HG03571 (cell line): ENCODE measurements around the gene UBASH3B.

Source experiments
- ATAC-seq: cut with Tn5 transposase; IDR thresholded peaks from one replicate; pipeline ENCODE4 v1.9.1; 2021; ENCODE audit not compliant: unreplicated experiment

Gene UBASH3B

GRCh38 chr11:122781378-122782195, 126.1 kb downstream of the UBASH3B start:
- no peak for ATAC-seq

DNA sequence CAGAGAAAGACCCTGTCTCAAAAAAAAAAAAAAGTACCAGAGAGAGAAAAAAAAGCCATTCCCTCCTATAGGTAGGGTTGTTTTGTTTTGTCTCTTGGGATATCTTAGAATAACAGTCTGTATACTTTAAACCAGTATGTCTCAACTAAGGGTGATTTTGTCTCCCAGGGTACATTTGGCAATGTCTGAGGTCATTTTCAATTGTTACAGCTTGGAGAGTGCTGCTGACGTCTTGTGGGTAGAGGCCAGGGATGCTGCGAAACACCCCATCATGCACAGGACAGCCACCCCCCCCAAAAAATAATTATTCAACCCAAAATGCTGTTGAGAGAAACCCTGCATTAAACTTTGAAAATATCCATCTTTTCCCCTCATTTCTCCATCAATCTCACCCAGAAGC, 126.7 kb downstream of the UBASH3B start:
- no peak for ATAC-seq

- no peak for ATAC-seq
These were observed 128.9 kb downstream of the UBASH3B start for GRCh38 chr11:122784325-122784955.

DNA sequence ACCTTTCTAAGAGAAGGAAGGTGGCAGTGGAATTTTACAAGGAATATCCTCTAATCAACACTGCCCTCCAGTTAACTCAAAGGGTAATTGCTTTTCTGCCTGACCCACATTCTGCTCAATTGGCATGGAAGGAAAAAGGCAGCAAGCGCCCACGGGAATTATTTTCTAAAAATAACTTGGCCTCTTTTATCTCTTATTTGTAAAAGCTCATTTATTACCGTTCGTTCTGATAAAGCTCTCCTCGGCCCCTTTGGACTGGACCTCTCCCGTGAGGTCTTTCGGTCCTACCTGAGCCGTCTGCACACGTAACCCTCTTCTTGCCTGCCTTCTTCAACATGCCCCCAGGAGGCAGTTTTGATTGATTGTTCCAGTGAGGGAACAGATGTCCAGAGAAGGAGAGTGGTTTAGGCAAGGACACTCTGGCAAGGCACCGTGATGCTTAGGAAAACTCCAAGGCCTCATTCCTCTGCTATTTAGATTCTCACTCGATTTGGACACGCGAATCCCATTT, 129.6 kb downstream of the UBASH3B start:
- ATAC-seq, result no peak

- no peak for ATAC-seq
These were observed 131.4 kb downstream of the UBASH3B start for GRCh38 chr11:122786896-122787295.

GRCh38 chr11:122788781-122789535, 133.4 kb downstream of the UBASH3B start:
- no peak for ATAC-seq

DNA sequence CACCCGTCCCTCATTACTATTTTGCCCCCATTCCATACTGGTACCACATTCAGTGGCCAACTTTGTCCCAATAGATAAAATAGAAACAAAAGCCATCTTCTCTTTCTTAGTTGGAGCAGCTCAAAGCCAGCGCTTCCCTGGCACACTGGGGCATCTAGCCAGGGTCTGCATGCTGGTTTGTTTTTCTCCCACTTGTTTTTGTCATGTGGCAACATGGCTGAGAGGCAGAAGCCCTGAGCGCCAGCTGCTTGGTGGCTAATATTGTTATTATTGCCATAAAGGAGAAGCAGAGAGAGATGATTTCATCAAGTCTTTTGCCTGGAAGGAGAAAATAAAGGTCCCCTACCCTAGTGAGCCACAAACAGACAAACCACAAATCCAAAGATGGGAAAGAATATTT, 134.4 kb downstream of the UBASH3B start:
- no peak for ATAC-seq

GRCh38 chr11:122791411-122791810, 135.9 kb downstream of the UBASH3B start:
- ATAC-seq, result no peak

- ATAC-seq, result no peak
These were observed 136.3 kb downstream of the UBASH3B start for GRCh38 chr11:122791836-122792235.

- no peak for ATAC-seq
These were observed 138.0 kb downstream of the UBASH3B start for GRCh38 chr11:122793515-122793914.

DNA sequence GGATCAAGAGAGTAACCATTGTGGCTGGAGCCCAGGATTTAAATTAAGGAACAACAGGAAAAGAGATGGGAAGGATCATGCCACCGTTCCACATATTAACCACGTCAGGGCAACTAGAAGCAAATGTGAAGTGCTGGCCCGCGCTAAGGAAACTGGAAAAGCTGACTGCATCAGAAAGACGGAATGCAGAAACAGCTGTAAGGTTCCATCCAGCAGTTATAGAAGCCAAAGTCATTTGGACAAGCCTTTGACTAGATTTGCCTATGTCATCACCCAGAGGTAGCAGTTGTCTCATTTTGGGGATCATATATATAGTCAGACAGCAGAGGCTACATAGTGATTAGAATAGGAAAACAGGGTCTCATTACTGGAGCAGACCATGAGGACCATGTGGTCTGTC, 139.8 kb downstream of the UBASH3B start:
- no peak for ATAC-seq

DNA sequence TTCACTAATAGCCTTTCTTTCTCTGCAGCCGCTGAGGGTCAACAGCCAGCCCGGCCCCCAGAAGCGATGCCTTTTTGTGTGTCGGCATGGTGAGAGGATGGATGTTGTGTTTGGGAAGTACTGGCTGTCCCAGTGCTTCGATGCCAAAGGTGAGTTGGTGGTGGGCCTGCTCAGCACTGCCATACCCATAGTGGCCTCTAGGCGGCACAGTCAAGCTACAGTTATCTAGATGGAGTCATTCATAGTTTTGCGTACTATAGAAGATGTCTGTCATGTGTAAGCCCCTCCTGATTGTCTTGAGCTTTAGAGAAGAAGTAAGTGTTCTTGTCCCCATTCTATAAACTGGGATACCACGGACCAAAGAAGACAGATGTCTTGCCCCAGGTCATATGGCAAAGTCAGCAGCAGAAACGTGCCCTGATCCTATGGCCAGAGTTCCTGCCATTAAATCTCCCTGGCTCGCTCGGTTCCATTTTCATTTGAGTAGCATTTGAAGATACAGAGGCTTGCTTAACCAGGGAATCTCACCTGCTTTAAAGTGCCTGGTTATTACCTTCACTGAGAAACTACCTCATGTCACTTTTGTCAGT, 140.7 kb downstream of the UBASH3B start:
- ATAC-seq, result no peak

GRCh38 chr11:122797651-122798050, 142.1 kb downstream of the UBASH3B start:
- no peak for ATAC-seq

- no peak for ATAC-seq
These were observed 144.0 kb downstream of the UBASH3B start for GRCh38 chr11:122799406-122800105.

GRCh38 chr11:122802876-122803275, 147.4 kb downstream of the UBASH3B start:
- ATAC-seq, result no peak

DNA sequence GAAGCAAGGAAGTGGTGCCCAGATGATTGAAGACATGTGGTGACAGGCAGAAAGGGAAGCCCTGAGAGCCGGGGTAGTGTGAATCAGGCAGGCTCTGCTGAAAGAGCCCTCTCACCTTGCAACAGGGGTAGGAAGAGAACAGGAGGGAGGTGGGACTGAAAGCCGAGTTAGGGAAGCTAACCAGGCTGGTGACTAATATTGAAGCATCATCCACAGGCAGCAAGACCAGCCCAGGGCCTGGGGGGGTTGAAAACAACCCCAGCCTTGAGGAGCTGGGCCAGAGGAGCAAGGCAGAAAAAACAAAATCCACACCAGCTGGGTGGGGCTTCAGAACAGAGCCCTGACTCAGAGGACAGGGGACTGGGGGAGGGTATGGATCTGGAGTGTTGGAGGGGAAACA, 147.8 kb downstream of the UBASH3B start:
- ATAC-seq, result no peak

DNA sequence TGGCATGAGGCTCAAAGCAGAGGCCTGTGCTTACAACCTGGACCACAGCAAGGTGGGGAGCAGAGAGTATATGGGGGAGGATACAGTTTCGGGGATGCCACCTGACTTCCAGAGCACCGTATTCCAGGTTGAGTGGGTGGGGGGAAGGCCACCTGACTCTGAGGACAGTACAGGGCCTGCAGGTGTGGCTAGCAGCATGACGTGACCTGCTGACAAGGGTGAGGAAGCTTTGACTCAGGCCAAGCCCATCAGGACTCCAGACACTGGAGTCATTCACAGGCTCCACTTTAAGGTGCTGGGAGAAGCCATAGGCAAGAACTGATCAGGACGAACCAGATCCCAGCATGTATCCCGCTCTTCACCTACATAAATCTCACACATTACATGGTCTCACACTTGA, 148.2 kb downstream of the UBASH3B start:
- ATAC-seq, result no peak

DNA sequence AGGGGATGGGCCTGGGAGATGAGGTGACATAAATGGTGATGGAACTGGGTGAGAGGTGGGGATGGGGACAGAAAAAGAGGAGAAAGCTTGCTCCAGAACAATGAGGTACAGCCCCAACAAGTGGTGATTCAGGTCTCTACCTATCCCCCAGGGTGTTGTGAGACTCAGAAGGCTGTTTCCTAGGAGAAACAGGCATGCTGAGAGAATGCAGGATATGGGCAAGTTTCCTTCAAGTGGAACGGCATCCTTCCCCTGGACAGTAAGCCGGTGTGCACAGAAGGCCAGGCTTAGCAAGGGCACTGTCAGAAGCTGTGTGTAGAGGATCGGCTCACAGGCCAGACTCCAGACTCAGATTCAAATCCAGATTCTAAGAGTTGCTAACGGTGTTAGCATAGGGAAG, 148.6 kb downstream of the UBASH3B start:
- no peak for ATAC-seq

DNA sequence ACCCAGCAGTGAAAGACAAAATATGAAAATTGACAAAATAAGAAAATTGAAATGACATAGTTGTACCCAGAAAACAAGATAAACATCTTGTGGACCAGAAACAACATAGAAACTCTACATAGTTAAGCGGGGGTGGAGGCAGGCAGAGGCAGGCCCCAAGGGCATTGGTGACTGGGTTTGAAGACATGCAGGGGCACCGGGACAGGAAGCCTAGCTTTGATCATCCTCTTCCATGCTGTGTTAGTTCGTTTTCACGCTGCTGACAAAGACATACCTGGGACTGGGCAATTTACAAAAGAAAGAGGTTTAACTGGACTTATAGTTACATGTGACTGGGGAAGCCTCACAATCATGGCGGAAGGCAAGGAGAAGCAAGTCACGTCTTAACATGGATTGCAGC, 149.3 kb downstream of the UBASH3B start:
- no peak for ATAC-seq

DNA sequence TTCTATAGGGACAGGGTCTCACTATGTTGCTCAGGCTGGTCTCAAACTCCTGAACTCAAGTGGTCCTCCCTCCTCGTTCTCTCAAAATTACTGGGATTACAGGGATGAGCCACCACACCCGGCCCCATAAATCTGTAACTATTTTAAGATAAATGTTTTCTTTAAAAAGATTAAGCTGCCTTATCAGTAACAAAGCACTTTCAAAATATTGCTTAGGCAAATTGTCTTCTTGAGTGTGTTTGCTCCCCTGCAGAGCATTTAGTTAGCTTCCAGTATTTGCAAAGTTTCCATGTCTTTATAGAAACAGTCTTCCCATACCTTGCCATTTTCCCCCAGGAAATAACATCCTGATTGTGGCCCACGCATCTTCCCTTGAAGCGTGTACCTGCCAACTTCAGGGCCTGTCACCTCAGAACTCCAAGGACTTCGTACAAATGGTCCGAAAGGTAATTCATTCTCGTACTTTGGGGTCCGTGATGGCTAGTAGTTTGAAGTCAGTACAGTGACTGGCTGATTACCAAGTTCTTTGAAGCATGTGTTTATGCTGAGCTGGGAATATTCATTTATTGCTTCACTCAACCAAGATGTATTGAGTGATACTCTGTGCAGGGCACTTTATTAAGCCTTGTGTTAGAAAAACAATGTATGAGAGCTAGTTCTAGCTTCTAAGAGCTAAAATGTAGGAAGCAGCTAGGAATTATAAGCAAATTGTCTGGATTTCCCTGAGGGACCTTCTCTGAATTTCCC, 152.4 kb downstream of the UBASH3B start:
- ATAC-seq, result no peak
